GM10847 (cell line): ENCODE measurements around the gene TRMT2B.

Experiments used
- POLR2A ChIP-seq: IDR thresholded peaks from 2 replicates; pipeline ENCODE4 v1.6.1; 2011; ENCODE audit not compliant: insufficient read length; ENCODE audit errors: extremely low read depth

Gene TRMT2B

DNA sequence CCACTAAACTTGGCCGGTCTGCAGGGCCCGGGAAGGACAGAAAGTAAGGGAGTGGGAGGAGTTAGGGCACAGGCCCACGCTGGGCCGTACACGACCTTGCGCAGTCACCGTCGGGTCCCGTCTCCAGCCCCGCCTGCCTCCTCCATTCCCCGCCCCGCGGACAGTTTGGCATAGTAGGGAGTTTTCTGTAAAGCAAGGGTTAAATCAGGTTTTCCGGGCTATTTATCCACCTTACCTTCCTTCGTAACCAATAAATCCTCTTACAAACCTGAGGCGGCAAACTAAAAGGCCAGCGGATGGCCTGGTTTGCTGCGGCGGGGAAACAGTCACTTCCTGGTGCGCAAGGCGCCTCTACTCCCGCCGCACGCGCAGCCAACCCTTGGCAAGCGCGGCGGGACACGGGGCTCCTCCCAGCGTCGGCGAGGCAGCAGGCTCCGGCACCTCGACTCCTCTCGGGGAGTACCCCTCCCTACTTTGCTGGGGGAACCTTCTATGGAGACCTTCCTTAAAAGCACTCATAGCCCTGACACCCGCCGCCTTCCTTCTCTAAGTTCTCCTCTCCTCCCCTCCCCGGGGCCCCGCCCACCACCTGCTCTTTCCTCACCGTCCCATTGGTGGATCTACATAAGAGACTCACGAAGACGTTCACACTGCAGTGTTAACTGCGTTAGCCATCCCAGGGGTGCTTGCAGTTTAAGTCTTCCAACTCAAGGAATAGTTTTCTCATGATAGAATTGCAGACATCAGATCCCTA lies at the start of gene TRMT2B:
Gene TRMT2B, minus strand, starts transcription at position 563 of the 754 bp plus-strand sequence. CDS start 9,822 bp downstream, outside the sequence.
- peak; percentile 26 for TF ChIP-seq POLR2A

- TF ChIP-seq POLR2A: peak; percentile 27
Observed at GRCh38 chrX:101097546-101098453, 45.9 kb upstream of the TRMT2B start, which contains the start of gene CENPI. Gene CENPI (plus strand): TSS chrX:101098204. CDS start chrX:101101071, 2,867 bp downstream.

- TF ChIP-seq POLR2A: no peak
Observed at GRCh38 chrX:101091817-101092216, 39.9 kb upstream of the TRMT2B start.

DNA sequence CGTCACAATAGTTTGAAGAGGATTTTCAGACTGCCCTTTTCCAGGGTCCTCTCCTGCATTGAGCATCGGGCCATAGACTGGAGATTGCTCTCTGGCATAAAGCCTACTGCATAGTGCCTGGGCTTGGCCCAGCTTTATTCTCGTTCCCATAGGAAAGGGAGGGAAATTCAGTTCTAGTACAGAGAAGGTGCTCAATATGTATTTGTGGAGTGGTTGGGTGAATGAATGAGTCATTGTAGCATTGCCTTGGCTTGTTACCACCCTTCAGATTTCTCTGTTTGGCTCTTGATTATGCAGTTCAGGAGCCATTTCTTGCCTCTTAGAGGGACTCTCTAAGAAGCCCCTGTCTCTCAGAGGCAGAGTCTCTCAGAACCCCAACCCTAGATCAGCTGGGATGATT lies 29.3 kb upstream of the TRMT2B start:
- TF ChIP-seq POLR2A: no peak

DNA sequence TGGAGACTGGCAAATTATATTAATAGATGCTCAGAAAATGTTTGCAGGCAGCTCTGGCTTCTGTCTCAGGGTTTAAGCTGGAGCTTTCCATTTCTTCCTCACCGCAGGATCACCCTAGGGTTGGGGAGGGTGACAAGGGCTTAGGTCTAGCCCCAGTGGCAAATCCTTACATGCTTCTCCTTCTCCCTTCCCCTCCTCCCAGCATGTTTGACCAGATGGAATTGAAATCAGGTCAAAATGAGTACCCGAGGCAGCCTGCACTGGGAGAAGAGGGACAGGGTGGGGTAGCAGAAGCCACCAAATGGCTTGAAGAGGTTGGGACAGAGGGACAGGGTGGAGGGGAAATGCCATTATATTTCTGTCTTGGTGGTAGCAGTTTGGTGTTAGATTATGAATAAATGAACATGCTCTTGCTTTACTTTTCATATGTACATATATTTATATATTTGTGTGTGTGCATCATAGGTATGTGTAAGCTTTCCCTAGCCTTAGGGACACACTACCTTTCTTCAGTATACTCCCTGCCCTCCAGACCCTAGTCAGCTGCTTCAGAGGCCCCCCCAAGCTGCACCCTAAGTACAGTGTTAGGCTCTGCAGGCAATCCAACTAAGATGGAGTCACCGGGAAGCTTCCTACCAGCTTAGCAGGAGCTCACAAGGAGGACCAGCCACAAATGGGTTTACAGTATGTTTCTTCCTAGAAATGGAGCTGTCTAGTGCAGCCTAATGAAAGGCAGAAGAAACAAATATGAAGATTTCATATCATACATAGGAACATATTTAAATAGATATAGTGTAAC lies 28.6 kb upstream of the TRMT2B start:
- no peak for TF ChIP-seq POLR2A

GRCh38 chrX:101079736-101080270 lies 27.9 kb upstream of the TRMT2B start:
- TF ChIP-seq POLR2A: no peak

DNA sequence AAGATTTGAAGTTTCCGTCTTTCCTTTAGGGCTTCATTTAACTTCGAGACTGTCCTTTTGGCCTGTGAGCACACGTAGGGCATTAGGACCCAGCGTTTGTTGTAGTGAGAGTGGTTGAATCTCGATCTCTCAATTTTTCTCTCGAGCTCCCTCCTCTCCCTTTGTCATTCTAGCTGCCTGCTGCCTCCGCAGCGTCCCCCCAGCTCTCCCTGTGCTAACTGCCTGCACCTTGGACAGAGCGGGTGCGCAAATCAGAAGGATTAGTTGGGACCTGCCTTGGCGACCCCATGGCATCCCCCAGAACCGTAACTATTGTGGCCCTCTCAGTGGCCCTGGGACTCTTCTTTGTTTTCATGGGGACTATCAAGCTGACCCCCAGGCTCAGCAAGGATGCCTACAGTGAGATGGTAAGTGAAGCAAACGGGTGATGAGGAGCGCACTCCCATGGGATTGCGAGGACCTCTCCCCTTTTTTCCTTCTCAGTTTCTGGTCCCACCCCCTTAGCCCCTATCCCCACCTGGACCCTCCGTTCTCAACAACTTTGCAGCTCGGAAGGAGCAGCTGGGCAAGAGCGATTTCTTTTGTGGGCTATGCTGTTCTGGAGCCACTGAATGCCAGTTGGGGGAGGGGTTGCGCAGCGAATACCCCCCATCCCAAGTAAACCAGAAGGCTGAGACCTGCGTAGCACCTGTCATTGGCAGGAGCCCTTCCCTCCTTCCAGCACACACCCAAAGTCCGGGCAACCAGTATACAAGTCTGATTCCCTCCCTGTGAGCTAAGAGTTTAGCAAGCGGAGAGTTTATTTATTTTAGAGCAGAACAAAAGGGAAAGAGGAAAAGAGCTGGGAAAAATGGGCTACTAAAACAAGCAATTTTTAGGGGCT lies 27.0 kb upstream of the TRMT2B start, which contains the start of gene TMEM35A:
Gene TMEM35A, plus strand, starts transcription at position 164 of the 883 bp plus-strand sequence. Its CDS starts 124 bp downstream, at position 288.
- no peak for TF ChIP-seq POLR2A

- no peak for TF ChIP-seq POLR2A
Observed at GRCh38 chrX:101071582-101071981, 19.7 kb upstream of the TRMT2B start.

DNA sequence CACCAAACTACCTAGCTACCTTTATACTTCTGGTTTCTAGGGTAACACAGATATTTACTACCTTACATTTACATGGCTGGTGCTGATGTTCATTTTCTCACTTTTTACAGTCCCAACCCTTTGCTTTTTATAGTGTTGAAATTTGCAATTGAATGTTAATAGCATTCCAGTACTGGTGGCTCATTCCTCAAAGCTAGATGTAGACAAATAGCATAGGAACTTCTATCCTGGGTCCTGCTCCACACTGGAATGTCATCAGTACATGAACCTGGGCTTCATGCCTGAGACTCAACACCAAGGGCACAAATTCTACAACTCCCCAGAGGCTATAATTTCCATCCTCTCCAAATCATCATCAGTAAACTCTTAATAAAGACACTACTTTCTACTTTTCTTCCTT lies 10.3 kb upstream of the TRMT2B start:
- TF ChIP-seq POLR2A: no peak

- TF ChIP-seq POLR2A: no peak
Observed at GRCh38 chrX:101057093-101057714, 5.3 kb upstream of the TRMT2B start.

- TF ChIP-seq POLR2A: no peak
Observed at GRCh38 chrX:101051153-101051548, 760 bp downstream of the TRMT2B start.

DNA sequence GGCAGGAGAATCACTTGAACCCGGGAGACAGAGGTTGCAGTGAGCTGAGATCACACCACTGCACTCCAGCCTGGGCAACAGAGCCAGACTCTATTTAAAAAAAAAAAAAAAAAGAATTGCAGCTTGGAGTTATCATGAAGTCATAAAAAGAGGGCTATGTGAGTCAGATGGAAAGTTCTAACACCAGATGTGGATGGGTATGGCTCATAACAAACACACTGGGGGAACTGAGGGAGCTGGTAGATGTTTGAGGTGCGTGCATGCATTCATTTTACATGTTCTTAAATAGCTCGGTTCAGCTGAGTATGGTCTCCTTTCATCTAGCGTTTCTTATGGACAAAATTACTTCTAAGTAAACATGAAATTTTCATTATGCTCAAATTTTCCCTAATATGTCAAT lies 11.7 kb downstream of the TRMT2B start:
- no peak for TF ChIP-seq POLR2A

- no peak for TF ChIP-seq POLR2A
Observed at GRCh38 chrX:101037231-101037630, 14.7 kb downstream of the TRMT2B start.
